ENCODE results near the gene SRP9.
A peak's percentile ranks its signal among the peaks of the same experiment; 100 is the strongest.

The SRP9 gene, protein sequence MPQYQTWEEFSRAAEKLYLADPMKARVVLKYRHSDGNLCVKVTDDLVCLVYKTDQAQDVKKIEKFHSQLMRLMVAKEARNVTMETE

DNA sequence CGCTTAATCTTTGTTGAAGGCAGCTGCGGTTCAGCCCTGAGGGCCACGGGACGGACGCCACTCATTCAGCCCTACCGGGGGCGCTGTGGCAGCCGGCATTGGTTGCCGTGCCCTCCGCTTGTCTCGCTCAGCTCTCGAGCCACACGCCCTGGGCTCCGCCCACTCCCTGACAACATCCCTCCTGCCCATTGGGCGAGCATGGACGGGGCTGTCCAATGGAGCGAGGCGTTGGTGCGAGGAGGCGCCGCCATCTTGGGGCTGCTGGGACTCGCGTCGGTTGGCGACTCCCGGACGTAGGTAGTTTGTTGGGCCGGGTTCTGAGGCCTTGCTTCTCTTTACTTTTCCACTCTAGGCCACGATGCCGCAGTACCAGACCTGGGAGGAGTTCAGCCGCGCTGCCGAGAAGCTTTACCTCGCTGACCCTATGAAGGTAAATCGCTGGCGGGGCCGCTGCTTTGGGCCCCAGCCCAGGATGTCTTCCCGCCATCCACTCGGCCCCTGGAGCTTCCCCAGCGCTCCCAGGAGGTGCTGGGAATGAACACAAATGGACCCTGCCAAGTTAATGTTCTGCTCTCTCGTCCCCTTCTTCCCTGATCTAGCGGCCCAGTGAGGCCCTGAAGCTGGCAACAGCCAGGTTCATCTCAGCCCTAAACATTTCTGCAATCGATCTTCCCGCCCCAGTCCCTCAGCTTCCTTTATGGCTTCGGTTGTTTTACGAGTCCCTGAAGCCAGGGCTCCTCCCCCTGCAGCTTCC lies at the start of gene SRP9:
SRP9 (plus strand) TSS at position 244 of the 754 bp plus-strand sequence; CDS start at position 359, 115 bp downstream.
- peak; percentile 99 for DNase-seq

DNA sequence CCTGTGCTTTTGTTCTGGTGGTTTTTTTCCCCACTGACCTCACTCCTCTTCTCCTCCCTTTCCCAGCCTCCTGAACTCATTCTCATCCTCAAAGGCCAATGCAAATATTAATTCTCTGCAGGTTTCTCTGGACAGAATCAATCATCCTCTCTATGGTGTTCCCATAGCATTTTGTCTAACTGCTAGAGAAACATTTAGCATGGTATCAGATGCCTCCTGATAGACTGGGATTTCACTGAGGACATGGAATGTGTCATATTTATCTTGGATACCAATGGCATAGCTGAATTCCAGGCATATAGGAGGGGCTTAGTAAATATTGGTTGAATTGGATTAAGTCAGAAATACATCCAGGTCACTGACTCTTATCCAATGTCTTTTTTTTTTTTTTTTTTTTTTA lies 46.1 kb upstream of the SRP9 start:
- DNase-seq, result no peak

DNA sequence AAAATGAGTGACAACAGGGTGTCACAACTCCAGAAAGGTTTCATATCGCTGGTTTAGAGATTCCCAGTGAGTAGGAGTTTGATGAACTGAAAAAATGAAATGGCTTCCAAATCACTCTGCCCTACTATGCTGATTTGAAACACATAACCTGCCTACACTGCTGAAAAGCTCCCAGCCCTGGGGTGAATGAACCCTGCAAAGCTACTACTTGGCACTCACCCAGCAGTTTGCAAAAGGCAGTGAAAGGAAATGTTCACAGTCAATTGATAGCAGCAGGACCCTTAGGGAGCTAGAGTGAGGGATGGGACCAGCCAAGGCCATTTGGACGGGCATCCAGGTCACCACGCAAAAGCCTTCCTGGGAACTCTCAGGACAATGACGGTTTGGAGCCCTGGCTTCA lies 44.4 kb upstream of the SRP9 start:
- DNase-seq, result no peak

DNA sequence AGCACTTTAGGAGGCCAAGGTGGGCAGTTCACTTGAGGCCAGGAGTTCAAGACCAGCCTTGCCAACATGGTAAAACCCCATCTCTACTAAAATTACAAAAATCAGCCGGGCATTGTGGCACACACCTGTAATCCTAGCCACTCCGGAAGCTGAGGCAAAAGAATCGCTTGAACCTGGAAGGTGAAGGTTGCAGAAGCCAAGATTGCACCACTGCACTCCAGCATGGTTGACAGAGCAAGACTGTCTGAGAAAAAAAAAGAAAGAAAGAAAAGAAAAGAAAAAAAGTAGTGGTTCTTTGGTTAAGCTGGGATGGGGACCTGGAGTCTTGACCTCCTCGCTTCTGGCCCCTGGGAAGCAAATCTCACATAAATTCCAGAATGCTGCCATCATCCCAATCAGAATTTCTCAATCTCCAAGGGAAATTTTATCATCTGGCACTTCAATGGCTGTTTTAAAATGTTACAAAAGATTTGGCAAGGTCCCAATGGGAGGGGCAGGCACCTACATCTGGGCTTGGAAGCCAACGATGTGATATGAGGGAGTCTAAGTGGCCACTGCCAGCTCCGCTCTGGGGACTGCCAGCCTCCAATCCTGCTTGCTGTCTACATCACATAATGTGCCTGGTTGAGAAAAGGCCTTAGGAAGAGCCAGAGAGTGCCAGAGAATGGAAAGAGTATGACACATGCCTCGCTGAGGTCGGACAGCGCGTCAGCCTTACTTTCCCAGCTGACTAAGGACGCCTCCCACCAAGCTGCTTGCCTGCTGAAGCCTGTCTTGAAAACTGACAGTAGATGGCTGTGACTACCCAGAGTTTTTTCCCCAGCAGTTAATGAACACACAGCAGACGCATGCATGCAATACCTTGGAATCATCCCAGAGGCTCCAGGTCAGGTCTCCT lies 42.1 kb upstream of the SRP9 start:
- peak; percentile 95 for DNase-seq

DNA sequence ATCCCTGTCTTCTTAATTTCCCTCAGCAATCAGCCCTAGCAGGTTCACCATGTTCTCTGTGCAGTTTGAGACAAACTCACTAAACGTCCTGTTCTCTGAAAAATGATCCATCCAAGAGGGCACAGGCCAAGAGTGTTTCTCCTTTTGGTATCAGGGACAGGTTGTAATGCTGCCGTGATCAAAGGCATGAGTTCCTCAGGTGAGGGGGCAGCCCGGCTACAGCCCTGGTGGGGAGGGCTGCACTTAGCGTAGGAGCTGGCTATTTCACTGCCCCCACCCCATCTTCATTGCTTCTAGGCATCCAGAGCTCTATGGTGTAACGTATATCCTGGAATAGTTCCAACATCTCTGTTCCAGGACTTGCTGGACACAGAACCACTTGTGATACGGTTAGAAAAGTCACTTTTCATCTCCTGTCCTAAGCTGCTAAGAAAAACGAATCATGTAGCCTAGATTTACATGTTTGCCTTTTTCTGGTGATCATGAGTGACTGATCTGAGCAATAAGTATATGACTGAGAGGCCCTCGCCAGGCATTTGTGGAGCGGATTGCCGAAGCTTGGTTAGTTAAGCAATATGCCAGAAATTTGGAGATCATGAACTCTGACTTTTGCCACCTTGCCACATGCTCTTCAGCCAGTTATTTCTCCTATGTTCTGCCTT lies 41.1 kb upstream of the SRP9 start:
- DNase-seq, result no peak

DNA sequence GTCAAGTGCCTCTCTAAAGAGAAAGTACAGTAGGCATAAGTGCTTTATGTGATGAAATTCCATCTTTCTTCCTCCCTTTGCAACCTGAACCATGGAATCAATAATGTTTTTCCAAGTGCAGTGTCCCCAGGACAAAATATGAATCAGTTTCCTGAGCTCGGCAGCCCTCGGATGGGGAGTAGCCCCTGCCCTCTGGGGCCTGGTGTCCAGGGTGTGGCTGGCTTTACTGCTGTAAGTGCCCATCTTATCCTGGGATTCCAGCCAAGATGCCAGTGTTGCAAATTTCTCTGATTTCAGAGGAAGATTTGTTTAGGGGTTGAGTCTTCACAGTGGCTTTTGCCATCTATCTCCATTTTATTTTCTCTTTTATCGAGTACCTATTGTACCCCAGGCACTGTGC lies 40.5 kb upstream of the SRP9 start:
- DNase-seq, result peak; percentile 52

DNA sequence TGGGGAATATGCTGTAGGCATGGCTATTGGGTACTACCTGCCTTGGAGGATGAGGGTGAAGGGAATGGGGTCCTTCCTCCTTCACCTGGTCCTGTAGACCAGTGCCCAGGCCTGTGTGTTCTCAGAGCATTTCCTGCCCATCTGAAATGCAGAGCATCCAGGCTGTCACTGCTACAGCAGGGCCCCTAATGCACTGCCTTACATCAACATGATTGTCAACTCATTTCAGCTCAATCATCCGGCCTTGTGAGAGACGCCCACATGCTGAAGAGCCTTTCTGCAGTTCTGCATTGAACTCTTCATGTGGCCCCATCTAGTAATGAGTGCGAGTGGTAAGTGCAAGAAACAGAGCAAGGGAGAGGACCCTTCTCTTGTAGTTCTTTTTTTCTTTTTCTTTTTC lies 39.8 kb upstream of the SRP9 start:
- no peak for DNase-seq

DNA sequence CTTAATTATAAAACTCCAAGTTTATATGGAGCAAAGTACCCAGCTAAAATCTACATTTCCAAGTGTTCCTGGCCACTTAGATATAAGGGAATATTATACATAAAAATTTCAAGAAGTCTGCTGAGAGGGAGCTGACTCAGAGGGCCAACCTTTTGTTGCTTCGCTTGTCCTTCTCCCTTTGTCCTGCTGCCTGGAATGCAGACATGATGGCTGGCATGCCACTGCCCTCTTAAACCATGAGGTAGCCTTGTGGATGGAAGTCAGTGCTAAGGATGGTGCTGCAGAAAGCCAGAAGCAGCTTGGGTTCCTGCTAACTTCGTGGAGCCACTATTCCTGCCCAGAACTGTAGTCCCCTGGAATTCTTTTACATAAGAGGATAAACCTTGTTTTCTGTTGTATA lies 38.9 kb upstream of the SRP9 start:
- DNase-seq, result no peak

DNA sequence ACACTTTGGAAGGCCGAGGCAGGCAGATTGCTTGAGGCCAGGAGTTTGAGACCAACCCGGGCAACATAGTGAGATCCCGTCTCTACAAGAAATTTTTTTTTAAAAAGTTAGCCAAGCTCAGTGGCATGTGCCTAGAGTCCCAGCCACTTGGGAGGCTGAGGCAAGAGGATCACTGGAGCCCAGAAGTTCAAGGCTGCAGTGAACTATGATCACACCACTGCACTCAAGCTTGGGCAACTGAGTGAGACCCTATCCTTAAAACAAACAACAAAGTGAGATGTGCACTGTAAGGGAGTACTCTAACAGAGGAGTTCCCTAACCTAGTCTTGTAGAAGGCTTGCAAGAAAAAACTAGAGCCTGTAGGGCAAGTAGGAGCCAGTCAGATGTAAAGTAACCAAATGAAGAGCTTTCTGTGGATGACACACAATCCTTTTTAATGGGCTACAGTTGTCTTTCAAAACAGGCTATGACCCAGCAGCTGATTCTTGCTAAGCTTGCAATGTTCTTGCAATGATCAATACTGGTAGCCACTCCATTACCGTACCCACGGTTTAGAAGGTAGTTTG lies 38.0 kb upstream of the SRP9 start:
- DNase-seq, result no peak

DNA sequence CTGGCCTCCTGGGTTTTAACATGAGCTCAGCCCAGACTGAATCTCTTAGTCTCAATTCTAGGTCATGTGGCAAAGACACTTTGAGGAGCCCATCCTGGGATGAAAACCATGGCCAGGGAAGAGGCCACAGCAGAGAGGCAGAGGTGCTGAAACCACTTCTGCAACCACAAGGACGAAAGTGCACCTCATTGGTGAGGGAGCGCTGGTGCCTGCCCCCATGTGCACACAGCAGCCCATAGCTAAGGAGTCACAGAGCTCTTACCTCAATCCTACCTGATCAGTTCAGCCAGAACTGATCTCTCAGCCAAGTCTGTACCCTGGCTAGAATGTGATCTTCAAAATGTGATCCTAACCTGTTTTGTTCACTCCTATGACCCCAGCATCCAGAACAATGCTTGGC lies 32.9 kb upstream of the SRP9 start:
- no peak for DNase-seq

DNA sequence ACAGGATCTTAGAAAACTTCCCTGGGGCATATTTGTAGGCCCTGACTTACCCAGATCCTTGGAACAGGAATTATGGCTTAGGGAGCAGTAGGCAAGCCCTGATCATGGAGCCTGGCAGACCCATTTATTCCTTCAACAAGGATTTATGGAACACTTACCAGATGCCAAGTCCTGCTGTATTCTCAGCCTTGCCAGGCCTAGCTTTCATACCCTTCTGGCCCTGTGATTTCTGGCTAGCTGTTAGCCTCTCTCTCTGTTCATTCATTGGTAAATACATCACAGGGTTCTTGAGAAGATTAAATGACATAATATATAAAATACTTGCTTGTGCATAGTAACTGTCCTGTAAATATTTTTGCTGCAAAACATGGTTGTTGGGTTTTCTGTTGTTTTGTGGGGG lies 32.4 kb upstream of the SRP9 start:
- DNase-seq, result no peak

DNA sequence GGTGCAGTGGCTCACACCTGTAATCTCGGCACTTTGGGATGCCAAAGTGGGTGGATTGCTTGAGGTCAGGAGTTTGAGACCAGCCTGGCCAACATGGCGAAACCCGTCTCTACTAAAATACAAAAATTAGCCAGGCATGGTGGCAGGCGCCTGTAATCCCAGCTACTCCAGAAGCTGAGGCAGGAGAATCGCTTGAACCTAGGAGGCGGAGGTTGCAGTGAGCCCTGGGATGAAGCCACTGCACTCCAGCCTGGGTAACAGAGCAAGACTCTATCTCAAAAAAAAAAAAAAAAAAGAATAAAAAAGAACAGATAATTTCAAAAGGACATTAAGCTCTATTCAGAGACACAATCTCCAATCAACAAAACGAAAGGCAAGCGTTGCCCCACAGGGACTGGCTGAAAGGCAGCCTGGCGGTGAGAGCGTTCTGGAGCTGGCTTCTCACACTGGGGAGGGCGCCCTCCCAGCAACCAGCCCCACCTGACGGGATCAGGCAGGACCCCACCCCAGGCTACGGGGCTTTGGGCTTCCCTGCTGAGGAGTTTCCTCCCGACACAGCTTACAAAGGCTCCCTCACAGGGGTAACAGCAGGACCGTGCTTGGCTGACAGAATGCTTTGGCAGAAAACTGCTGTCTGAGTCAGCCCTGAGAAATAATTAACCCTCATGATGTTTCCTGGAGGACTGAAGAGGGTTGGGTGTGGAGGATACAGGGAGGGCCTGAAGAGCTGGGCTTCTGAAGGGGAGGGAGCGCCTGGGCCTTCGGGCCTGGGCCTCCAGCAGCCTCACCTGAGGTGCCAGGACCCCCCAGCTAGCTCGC lies 31.1 kb upstream of the SRP9 start:
- DNase-seq, result peak; percentile 84

DNA sequence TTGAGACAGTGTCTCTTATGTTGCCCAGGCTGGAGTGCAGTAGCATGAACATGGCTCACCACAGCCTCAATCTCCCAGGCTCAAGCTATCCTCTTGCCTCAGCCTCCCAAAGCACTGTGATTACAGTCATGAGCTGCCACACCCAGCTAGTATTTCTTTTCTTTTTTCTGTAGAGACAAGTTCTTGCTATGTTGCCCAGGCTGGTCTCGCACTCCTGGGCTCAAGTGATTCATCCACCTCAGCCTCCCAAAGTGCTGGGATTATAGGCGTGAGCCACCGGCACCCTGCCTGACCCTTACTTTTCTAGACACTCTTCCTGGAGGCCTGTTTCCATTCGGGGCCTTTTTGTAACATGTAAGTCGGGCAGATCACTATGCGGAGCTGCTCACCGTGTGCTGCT lies 30.1 kb upstream of the SRP9 start:
- peak; percentile 45 for DNase-seq

DNA sequence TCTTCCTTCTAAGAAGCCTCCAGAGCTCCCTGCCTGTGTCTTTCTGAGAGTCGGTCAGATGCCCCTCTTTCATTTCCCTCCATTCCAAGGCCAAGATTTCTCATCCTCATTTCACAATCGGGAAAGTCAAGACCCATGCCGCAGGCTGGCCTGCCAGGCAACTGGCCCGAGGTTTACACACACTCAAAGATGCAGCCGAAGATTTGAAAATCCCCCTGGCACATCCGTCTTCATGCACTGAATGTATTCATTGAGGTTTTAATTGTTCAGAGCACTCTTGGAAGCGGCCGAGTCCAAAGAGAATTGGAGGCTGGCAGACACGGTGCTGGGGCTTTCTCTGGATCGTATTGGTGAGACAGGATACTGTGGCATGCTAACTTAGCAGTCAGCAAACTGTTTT lies 29.1 kb upstream of the SRP9 start:
- no peak for DNase-seq

DNA sequence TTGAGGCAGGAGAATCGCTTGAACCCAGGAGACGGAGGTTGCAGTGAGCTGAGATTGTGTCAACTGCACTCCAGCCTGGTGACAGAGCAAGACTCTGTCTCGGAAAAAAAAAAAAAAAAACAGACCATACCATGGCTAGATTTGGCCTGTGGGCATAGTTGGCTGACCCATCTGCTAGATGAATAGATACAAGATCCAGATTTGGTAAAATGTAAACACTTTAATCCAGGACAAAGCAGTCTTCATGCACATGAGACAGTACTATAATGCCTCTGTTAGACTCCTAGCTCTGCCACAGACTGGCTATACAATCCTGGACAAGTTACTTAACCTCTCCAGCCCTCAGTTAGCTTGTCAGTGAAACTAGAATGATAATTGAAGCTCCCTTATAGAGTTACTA lies 27.9 kb upstream of the SRP9 start:
- no peak for DNase-seq

DNA sequence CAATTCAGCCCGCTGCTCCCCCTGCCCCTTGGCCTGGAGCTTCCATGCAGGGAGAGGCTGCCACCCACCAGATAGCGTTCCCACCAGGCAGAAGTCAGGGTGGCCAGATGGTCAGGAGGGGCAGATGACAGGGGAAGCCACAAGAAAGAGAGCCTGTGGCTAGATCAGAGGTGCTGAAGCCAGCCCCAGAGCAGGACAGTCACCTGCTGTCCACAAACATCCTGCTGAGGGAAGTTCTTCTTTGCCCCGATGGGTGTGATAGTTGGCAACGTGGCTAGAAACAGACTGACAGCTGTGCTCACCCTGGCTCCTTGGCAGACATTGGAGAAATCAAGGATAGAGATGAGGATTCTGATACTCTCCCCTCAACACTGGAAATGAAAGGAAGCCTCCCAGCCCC lies 27.2 kb upstream of the SRP9 start:
- DNase-seq, result no peak

DNA sequence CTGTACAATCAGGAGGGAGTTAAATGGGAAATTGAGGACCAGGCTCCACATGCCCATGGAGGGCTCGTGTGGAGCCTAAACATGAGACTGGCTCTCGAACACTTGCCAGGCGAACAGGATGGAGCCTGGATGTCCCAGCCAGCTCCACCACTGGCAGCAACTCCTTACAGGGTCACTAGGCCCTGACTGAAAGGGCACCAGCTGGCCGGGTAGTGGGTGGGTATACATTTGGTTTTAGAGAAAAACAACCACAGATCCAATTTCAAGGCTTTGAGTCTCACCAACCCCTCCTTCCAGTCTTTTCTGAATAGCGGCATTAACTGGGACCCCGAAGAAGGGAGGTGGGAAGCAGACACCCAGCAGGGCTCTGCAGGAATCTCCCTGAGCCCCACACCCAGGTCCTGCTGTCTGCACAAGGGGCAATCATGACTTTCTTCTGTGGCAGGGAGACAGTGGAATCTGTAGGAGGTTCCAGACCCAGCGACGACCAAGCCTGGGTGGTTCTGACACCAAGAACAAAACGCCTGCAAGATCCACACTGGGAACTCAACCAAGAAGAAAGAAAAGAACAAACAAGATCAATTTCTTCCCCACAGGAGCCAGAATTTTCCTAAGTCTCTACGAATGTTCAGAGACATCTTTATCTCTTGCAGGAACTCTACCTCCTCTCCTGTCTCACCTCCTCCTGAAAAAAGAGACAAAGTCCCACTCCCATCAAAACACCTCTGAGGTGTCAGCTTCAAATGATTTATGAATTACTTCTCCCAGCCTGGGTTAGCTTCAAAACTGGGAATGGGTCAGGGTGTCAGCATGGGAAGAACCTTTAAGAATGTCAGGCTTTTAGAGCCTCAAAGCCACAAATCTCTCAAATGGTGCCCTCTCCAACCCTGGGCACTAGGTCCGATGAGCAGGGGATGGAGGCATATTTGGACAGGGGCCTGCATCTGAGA lies 26.5 kb upstream of the SRP9 start:
- DNase-seq, result no peak

DNA sequence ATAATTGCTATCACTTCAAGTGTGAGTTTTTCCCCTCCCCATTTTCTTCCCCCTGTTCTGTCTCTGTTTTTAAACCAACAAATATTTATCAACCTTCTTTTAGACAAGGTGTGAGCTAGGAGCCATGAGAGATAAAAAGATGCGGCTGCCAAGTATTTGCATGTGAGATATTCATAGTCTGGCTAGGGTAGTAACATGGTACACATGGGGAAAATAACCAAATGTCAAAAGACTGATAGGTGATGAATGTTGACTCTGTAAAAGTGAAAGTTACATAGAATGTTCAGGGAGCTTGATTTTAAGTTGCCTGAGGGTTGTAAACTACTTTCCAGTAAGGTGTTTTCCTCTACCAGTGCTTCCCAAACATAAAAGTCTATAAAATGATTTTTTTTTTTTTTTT lies 25.4 kb upstream of the SRP9 start:
- no peak for DNase-seq

DNA sequence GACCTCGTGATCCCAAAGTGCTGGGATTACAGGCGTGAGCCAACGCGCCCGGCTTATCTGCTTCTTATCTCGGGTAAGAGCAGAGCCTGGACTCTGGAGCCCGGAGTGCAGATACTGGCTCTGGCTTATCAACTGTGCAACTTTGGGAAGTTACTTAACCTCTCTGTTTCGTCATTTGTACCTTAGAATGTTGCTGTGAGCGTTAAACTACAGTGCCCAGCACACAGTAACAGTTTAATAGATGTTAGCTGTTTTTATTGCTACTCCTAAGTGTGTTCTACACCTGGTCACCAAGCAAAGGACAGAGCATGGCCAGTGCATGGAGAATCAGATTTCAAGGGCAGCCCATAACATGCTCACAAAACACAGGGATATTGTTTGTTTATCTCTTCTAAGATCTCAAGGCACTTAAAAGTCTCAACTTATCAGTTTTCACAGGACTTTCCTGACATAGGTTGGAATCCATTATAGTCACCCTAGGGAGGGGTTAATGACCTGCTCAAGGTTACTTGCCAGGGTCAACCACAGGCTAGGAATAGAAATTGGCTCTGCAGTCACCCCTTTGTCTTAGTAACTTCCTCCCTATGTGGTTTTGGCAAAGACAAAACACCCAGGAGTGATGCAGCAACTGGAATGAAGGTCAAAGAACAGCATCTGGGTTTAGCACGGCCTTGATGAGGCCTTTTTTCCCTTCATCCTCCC lies 22.5 kb upstream of the SRP9 start:
- DNase-seq, result peak; percentile 74

DNA sequence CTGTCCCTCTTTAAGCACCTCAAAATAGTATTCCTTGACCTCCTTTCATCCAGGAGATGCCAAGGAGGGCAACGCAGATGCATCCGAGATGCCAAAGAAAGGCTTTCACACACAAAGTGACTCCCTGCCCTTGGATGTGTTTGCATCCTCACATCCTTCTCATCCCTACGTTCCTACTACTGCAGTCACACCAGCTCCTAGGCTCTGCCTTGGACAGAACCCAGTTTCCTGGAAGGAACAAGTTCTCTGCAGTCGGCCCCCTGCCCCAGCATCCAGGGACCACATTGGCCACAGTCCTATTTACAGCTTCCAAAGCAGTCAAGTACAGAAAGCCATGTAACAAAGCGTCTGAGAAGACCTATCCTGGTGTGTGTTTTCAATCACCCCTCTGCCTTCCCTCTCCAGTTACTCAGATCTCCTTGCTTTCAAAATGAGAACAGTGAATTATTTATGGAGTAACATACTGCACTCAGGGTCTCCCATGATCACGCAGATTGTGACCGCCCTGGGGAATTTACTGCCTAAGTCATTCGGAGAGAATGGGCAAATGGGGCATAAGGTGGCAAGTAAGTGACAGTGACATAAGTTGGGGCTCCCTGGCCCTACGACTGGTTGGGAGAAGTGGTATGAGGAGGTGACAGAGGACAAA lies 21.8 kb upstream of the SRP9 start:
- DNase-seq, result no peak
